Fibroblast of lung (primary cell): Measurements from ENCODE around the gene AGBL4.
A peak's percentile ranks its signal among the peaks of the same experiment; 100 is the strongest.

ENCODE experiments used
- EZH2 ChIP-seq: IDR thresholded peaks from 2 replicates; pipeline ENCODE4 v1.5.1; 2012; ENCODE audit warnings: low read length, control low read depth, mild to moderate bottlenecking; ENCODE audit errors: missing control alignments
- TF ChIP-seq, protein P1 (sequence below), 2 donors: IDR thresholded peaks in 1 of 2; conservative IDR thresholded peaks in 1 of 2; 1 replicate in 1 of 2; 2 replicates in 1 of 2; pipeline ENCODE4 v1.5.1; 2011 to 2012; ENCODE audit warnings: low read length in 2 of 2, control low read depth in 1 of 2, inconsistent platforms in 1 of 2, low read depth in 1 of 2, mild to moderate bottlenecking in 1 of 2

DNA sequence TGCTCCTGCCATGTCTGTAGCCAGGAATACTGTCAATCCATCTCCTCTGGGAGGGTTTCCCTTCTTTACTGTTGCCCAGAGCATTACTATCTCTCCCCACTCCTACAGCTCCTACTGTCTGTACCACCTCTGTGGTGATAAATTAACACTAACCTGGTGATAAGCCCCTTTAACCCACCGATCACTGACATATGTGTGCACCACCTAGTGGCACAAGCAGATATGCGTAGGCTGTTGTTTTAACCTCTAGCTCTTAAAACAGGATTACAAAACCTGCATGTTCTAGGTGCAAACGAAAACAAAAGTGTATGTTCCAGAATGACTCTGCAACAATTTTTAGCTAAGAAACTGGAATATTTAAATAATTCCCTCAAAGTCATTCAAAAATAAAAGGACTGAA is 1153.2 kb downstream of the AGBL4 start:
- TF ChIP-seq, protein P1, sequence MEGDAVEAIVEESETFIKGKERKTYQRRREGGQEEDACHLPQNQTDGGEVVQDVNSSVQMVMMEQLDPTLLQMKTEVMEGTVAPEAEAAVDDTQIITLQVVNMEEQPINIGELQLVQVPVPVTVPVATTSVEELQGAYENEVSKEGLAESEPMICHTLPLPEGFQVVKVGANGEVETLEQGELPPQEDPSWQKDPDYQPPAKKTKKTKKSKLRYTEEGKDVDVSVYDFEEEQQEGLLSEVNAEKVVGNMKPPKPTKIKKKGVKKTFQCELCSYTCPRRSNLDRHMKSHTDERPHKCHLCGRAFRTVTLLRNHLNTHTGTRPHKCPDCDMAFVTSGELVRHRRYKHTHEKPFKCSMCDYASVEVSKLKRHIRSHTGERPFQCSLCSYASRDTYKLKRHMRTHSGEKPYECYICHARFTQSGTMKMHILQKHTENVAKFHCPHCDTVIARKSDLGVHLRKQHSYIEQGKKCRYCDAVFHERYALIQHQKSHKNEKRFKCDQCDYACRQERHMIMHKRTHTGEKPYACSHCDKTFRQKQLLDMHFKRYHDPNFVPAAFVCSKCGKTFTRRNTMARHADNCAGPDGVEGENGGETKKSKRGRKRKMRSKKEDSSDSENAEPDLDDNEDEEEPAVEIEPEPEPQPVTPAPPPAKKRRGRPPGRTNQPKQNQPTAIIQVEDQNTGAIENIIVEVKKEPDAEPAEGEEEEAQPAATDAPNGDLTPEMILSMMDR (conservative IDR thresholded peaks at IDR 0.05 in 1 of 2, IDR thresholded peaks at IDR 0.05 in 1 of 2; ENCODE audit: low read depth in 1 of 2, low read length in 2 of 2): peak in 1 of 2 donors; percentile 59
- no peak for TF ChIP-seq EZH2
